ENCODE measurements around the gene MRPL52. TPM values are rescaled to one million over a fixed set of nuclear protein-coding genes. Genes with fewer than 3 reads are reported as not detected.

MRPL52 gene
- total RNA-seq, 2 experiments from 2014 or later, result 93.9 to 97.3 TPM

DNA sequence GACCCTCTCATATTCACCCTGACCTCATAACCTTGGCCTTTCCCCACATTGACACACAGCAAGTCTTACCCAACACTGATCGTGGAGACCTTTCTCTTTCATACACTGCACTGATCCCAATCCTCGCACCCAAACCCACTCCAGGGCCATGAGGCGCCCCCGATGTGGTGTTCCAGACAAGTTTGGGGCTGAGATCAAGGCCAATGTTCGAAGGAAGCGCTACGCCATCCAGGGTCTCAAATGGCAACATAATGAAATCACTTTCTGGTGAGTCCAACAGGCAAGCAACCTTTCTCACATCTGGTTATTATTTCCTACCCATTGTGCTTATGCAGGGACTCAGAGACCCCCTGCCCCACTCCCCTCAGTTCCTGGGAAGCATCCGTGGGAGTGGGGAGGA, 12.1 kb downstream of the MRPL52 start:
- H3K9me3 Mint-ChIP-seq (ENCODE audit: insufficient read depth), result no peaks in the 10 kb centered on the region
- peaks cover 14% of the 10 kb centered on the region for H3K27me3 Mint-ChIP-seq (ENCODE audit: low read depth)
- ChIA-PET POLR2A (interaction anchor here (0.8 kb wide), 1 partner anchor 12 kb away, joined by 6 read pairs; no protein-coding TSS in a partner anchor), CTCF (interaction anchor here (1.7 to 4.5 kb wide), 2 partner anchors 14 to 18 kb away, joined by 4 to 36 read pairs; no protein-coding TSS in a partner anchor)
- DNase-seq (no peak), ATAC-seq (no peak)
- H3K36me3 Mint-ChIP-seq (ENCODE audit: low read depth), result peaks cover 4% of the 10 kb centered on the region
- peaks cover 23% of the 10 kb centered on the region for H3K4me1 Mint-ChIP-seq (ENCODE audit: low read depth)
- H3K4me3 Mint-ChIP-seq, result no peak overlapping the region
- no peak overlapping the region for H3K27ac Mint-ChIP-seq

- H3K36me3 Mint-ChIP-seq (ENCODE audit: low read depth), result no peaks in the 10 kb centered on the region
- ATAC-seq, result no peak
- ChIA-PET CTCF (interaction anchor here (0.8 to 25.2 kb wide), 3 partner anchors 10 to 272 kb away, joined by 3 to 590 read pairs (median 4); partner anchors contain the start of genes MMP14 and MRPL52), POLR2A (interaction anchor here (1.0 kb wide), 1 partner anchor 8 kb away, joined by 3 read pairs; no protein-coding TSS in a partner anchor)
- no peaks in the 10 kb centered on the region for H3K9me3 Mint-ChIP-seq (ENCODE audit: insufficient read depth)
- H3K27ac Mint-ChIP-seq, result no peak overlapping the region
- H3K27me3 Mint-ChIP-seq (ENCODE audit: low read depth), result peaks cover 13% of the 10 kb centered on the region
- no peak for DNase-seq
- H3K4me3 Mint-ChIP-seq, result no peak overlapping the region
- H3K4me1 Mint-ChIP-seq (ENCODE audit: low read depth), result peaks cover 17% of the 10 kb centered on the region
Observed at GRCh38 chr14:22842211-22843122, 12.8 kb downstream of the MRPL52 start.

- POLR2A ChIA-PET, result interaction anchor here (1.0 kb wide), 1 partner anchor 9 kb away, joined by 3 read pairs; no protein-coding TSS in a partner anchor
- no peak for DNase-seq
- no peak overlapping the region for H3K4me3 Mint-ChIP-seq
- CTCF ChIA-PET, result interaction anchor here (0.8 to 25.2 kb wide), 3 partner anchors 9 to 273 kb away, joined by 3 to 590 read pairs (median 4); partner anchors contain the start of genes MMP14 and MRPL52
- H3K4me1 Mint-ChIP-seq (ENCODE audit: low read depth), result peaks cover 18% of the 10 kb centered on the region
- no peaks in the 10 kb centered on the region for H3K9me3 Mint-ChIP-seq (ENCODE audit: insufficient read depth)
- H3K27ac Mint-ChIP-seq, result no peak overlapping the region
- H3K27me3 Mint-ChIP-seq (ENCODE audit: low read depth), result peaks cover 19% of the 10 kb centered on the region
- no peaks in the 10 kb centered on the region for H3K36me3 Mint-ChIP-seq (ENCODE audit: low read depth)
- ATAC-seq, result no peak
Observed at GRCh38 chr14:22843123-22843925, 13.6 kb downstream of the MRPL52 start.

DNA sequence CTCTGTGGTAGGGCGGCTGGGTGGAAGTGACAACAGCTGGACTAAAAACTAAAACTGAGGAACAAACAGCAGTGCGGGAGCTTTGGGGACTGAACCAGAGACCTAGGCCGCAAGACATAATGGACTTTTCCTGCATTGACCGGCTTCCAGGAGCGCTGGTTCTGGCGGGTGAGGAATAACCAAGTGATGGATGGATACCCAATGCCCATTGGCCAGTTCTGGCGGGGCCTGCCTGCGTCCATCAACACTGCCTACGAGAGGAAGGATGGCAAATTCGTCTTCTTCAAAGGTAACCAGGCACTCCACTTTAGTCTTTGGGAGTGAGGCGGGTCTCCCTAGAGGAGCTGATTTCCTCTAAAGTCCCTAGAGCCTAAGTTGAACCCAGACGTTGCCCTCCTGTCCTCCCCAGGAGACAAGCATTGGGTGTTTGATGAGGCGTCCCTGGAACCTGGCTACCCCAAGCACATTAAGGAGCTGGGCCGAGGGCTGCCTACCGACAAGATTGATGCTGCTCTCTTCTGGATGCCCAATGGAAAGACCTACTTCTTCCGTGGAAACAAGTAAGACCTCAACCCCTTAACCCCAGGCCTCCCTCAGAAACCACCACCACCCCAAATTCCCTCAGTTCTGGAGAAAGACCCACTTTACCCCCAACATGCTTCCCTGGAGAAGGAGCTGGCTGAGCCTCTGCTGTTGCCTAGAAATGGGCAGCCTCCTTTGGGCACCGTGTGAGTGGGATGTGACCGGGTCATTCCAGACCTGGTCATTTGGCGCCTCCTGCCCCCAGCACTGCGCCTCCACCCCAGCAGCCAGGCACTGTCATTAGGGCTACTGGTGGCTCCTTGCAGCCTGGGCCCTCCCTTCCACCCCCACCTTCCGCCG, 14.8 kb downstream of the MRPL52 start:
- H3K9me3 Mint-ChIP-seq (ENCODE audit: insufficient read depth), result no peaks in the 10 kb centered on the region
- no peak overlapping the region for H3K27ac Mint-ChIP-seq

DNA sequence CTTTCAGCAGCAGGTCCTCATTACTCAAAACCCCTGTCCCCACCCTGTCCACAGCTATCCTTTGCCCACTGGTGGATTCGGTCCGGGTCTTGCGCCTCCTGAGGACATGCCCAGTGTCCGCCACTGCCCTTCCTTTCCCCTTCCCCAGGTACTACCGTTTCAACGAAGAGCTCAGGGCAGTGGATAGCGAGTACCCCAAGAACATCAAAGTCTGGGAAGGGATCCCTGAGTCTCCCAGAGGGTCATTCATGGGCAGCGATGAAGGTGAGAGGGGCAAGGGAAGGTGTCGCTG, 15.4 kb downstream of the MRPL52 start:
- no peak overlapping the region for H3K27ac Mint-ChIP-seq
- ChIA-PET CTCF (interaction anchor here (1.5 to 25.2 kb wide), 3 partner anchors 9 to 275 kb away, joined by 5 to 590 read pairs (median 15); partner anchors contain the start of genes MMP14 and MRPL52), POLR2A (interaction anchor here (1.0 kb wide), 1 partner anchor 288 kb away, joined by 4 read pairs; no protein-coding TSS in a partner anchor)
- no peaks in the 10 kb centered on the region for H3K36me3 Mint-ChIP-seq (ENCODE audit: low read depth)
- peaks cover 7% of the 10 kb centered on the region for H3K4me1 Mint-ChIP-seq (ENCODE audit: low read depth)
- no peak for DNase-seq
- no peaks in the 10 kb centered on the region for H3K9me3 Mint-ChIP-seq (ENCODE audit: insufficient read depth)
- no peak for ATAC-seq
- H3K4me3 Mint-ChIP-seq, result no peak overlapping the region
- H3K27me3 Mint-ChIP-seq (ENCODE audit: low read depth), result peaks cover 25% of the 10 kb centered on the region

More for the DNA sequence above, 14.8 kb downstream of the MRPL52 start:
- H3K4me3 Mint-ChIP-seq, result no peak overlapping the region
- H3K4me1 Mint-ChIP-seq (ENCODE audit: low read depth), result peaks cover 9% of the 10 kb centered on the region
- H3K36me3 Mint-ChIP-seq (ENCODE audit: low read depth), result no peaks in the 10 kb centered on the region
- H3K27me3 Mint-ChIP-seq (ENCODE audit: low read depth), result peaks cover 25% of the 10 kb centered on the region
- ChIA-PET CTCF (interaction anchor here (1.5 to 25.2 kb wide), 3 partner anchors 9 to 274 kb away, joined by 5 to 590 read pairs (median 15); partner anchors contain the start of genes MMP14 and MRPL52), POLR2A (no interaction called here)
- no peak for DNase-seq
- ATAC-seq, result no peak

GRCh38 chr14:22845821-22846625, 16.3 kb downstream of the MRPL52 start:
- Mint-ChIP-seq H3K9me3 (ENCODE audit: insufficient read depth) (no peaks in the 10 kb centered on the region), H3K4me1 (ENCODE audit: low read depth) (peaks cover 12% of the 10 kb centered on the region), H3K27me3 (ENCODE audit: low read depth) (peaks cover 25% of the 10 kb centered on the region), H3K36me3 (ENCODE audit: low read depth) (no peaks in the 10 kb centered on the region), H3K4me3 (no peak overlapping the region), H3K27ac (no peak overlapping the region)
- DNase-seq, result no peak
- no peak for ATAC-seq
- CTCF ChIA-PET, result interaction anchor here (1.5 to 25.2 kb wide), 3 partner anchors 8 to 276 kb away, joined by 5 to 590 read pairs (median 15); partner anchors contain the start of genes MMP14 and MRPL52
- POLR2A ChIA-PET, result interaction anchor here (0.6 to 1.0 kb wide), 2 partner anchors 289 to 331 kb away, joined by 3 to 4 read pairs; no protein-coding TSS in a partner anchor

GRCh38 chr14:22846811-22847307, 17.2 kb downstream of the MRPL52 start:
- ChIA-PET POLR2A (no interaction called here), CTCF (interaction anchor here (2.4 to 25.2 kb wide), 2 partner anchors 17 to 25 kb away, joined by 6 to 590 read pairs; partner anchors contain the start of genes LRP10, MMP14 and MRPL52)
- H3K27me3 Mint-ChIP-seq (ENCODE audit: low read depth), result peaks cover 22% of the 10 kb centered on the region
- H3K36me3 Mint-ChIP-seq (ENCODE audit: low read depth), result no peaks in the 10 kb centered on the region
- DNase-seq (no peak), ATAC-seq (no peak)
- H3K4me1 Mint-ChIP-seq (ENCODE audit: low read depth), result peaks cover 20% of the 10 kb centered on the region
- H3K27ac Mint-ChIP-seq, result no peak overlapping the region
- no peak overlapping the region for H3K4me3 Mint-ChIP-seq
- H3K9me3 Mint-ChIP-seq (ENCODE audit: insufficient read depth), result no peaks in the 10 kb centered on the region

DNA sequence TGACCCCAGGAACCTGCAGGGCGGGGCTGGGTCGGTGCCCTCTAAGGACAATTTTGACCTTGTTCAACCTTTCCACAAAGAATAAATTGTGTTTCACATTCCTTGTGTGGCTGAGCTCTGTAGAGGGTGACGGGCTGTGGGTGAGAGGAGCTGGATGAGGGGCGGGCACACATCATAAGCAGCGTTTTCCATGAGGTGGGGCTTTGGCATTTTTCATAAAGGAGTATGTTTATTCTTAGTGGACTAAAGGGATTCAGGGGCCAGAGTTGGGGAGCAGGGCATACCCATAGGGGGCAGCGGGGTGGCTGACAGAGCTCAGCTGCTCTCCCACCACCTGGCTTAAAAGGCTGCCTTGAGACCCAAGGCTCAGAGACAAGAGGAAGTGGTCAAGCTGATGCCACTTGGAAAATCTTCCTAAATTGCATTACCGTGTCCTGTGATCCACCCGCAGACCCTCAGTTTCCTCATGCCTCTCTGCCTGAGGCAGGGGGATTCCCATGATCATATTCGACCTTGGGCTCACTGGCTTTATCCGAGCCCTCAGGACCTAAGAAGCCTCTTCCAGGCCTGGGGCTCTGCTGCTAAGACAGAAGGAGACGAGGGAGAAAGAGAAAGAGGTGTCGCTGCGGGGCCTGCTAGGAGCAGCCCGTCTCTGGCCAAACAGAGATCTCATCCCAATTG, 18.1 kb downstream of the MRPL52 start:
- ChIA-PET POLR2A (interaction anchor here (1.2 to 1.5 kb wide), 2 partner anchors 11 to 17 kb away, joined by 4 to 5 read pairs; no protein-coding TSS in a partner anchor), CTCF (interaction anchor here (2.4 to 25.2 kb wide), 2 partner anchors 18 to 24 kb away, joined by 6 to 590 read pairs; partner anchors contain the start of genes LRP10, MMP14 and MRPL52)
- Mint-ChIP-seq H3K27ac (no peak overlapping the region), H3K4me3 (no peak overlapping the region), H3K27me3 (ENCODE audit: low read depth) (peaks cover 22% of the 10 kb centered on the region), H3K9me3 (ENCODE audit: insufficient read depth) (no peaks in the 10 kb centered on the region), H3K36me3 (ENCODE audit: low read depth) (no peaks in the 10 kb centered on the region), H3K4me1 (ENCODE audit: low read depth) (peaks cover 25% of the 10 kb centered on the region)
- DNase-seq, result no peak
- ATAC-seq, result no peak

DNA sequence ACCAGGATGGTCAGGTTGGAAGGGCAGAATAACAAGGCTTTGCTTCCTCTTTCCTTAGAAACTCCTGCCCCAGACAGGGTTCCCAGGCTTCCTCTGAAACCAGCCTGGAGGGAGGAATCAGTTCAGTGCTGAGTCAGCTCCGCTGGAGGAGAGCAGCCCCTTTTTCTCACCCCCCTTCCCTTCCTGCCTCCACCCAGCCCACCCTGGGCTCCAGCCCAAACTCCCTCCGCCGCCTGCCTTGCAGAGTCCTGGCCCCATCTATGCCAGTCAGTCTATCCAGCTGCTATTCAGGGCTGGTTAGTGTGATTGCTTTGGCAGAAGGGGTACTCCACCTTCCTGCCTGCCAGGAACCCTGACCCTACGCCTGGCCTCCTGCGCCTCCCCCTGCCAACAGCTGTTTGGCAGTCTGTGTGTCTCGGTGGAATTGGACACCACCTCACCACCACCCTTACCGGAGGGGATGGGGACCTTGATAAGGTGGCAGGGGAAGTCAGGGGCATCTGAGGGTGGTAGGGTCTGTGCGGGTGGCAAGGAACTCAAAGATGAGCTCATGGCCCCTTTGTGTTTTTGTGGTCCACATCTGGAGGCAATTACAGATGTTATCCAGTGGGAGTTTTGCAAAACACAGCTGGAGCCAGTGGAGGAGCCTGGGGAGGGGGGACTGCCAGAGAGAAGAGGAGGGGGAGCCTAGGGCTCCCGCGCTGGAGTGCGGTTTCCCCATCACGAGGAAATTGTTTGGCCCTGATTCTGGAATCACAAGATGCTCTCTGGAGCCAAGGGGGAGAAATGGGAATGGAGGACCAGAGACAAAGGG, 18.9 kb downstream of the MRPL52 start:
- peaks cover 22% of the 10 kb centered on the region for H3K27me3 Mint-ChIP-seq (ENCODE audit: low read depth)
- no peak overlapping the region for H3K4me3 Mint-ChIP-seq
- H3K27ac Mint-ChIP-seq, result no peak overlapping the region
- no peaks in the 10 kb centered on the region for H3K9me3 Mint-ChIP-seq (ENCODE audit: insufficient read depth)
- H3K4me1 Mint-ChIP-seq (ENCODE audit: low read depth), result peaks cover 31% of the 10 kb centered on the region
- H3K36me3 Mint-ChIP-seq (ENCODE audit: low read depth), result no peaks in the 10 kb centered on the region
- no peak for DNase-seq
- ATAC-seq, result no peak
- POLR2A ChIA-PET, result interaction anchor here (1.2 to 1.5 kb wide), 2 partner anchors 11 to 18 kb away, joined by 4 to 5 read pairs; no protein-coding TSS in a partner anchor
- CTCF ChIA-PET, result interaction anchor here (1.8 to 25.2 kb wide), 3 partner anchors 19 to 278 kb away, joined by 5 to 590 read pairs (median 6); partner anchors contain the start of genes LRP10, MMP14 and MRPL52
